OCI-LY3 (cell line): ENCODE data around the gene PIAS4.

Source experiments
- CTCF ChIP-seq: fragments of 200-600, 300-600 bp; sonication (generic); IDR thresholded peaks from 2 replicates; pipeline ENCODE4 v1.5.1; 2014; ENCODE audit warnings: antibody characterized with exemption, low read length, low read depth
- EZH2phosphoT487 ChIP-seq: fragments of 200-600 bp; shearing (Covaris generic); IDR thresholded peaks from 2 replicates; pipeline ENCODE4 v1.6.1; 2018; ENCODE audit warnings: antibody characterized with exemption, mixed run types, low read depth

- TF ChIP-seq CTCF (no peak), EZH2phosphoT487 (no peak)
Observed at GRCh38 chr19:4034048-4035017, 26.8 kb downstream of the PIAS4 start.
